Measurements from ENCODE around the gene TMC2. TPM values are rescaled to one million over a fixed set of nuclear protein-coding genes. Genes with fewer than 3 reads are reported as not detected.

The TMC2 gene
- total and polyA plus RNA-seq, 3 donors from 2014 or later, result 0.56 to 0.63 (median 0.59) TPM

DNA sequence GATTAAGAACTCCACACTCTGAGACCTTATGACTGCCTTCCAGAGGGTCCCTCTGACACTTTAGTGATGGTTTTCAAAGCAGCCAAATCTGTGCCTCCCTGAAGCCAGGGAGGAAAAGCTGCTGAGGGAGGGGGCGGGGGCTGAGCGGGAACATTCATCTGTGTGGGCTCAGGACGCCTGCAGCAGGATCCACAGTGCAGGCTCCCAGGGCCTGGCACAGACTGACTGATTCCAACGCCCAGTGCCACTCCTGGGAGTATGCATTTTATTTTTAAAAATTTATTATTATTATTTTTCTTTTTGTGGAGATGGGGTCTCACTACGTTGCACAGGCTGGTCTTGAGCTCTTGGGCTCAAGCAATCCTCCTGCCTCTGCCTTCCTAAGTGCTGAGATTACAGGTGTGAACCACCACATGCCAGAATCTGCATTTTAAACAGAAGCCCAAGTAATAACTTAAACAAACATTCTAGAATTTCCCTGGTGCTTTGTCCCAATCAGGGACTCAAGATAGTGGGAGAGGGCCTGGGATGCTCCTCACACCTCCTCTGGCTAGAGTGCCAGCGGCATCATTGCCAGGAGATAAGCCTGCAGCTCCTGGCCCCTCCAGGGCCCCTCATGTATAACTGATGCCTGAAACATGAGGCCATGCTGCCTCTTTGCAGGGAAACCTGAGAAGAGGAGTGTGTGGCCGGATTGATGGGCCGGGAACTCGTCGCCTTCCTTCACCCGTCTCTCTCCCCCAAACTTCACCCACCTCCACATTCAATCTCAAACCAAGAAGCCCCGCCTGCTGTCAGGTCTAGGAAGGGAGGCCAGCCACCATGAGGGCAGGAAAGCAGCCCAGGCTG is 438 bp upstream of the TMC2 start:
- no peaks in the 10 kb centered on the region for H3K36me3 ChIP-seq (ENCODE audit: low read depth, missing control alignments)
- no peaks in the 10 kb centered on the region for H3K9me3 ChIP-seq
- H3K4me3 ChIP-seq, result no peak overlapping the region
- no peak overlapping the region for H3K27ac ChIP-seq
- WGBS, 2 donors, result 70 to 71% methylated on average over 7 to 12 of the region's 12 CpGs
- peaks cover 16% of the 10 kb centered on the region for H3K4me1 ChIP-seq
- TF ChIP-seq, protein P1, sequence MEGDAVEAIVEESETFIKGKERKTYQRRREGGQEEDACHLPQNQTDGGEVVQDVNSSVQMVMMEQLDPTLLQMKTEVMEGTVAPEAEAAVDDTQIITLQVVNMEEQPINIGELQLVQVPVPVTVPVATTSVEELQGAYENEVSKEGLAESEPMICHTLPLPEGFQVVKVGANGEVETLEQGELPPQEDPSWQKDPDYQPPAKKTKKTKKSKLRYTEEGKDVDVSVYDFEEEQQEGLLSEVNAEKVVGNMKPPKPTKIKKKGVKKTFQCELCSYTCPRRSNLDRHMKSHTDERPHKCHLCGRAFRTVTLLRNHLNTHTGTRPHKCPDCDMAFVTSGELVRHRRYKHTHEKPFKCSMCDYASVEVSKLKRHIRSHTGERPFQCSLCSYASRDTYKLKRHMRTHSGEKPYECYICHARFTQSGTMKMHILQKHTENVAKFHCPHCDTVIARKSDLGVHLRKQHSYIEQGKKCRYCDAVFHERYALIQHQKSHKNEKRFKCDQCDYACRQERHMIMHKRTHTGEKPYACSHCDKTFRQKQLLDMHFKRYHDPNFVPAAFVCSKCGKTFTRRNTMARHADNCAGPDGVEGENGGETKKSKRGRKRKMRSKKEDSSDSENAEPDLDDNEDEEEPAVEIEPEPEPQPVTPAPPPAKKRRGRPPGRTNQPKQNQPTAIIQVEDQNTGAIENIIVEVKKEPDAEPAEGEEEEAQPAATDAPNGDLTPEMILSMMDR (IDR thresholded peaks at IDR 0.05), result no peak
- TF ChIP-seq POLR2A (IDR thresholded peaks at IDR 0.05), result no peak
- no peak for DNase-seq
- no peaks in the 10 kb centered on the region for H3K27me3 ChIP-seq
- intact Hi-C loops (cut with DNase I; ENCODE audit: low total_unique reads), result no loop called here

DNA sequence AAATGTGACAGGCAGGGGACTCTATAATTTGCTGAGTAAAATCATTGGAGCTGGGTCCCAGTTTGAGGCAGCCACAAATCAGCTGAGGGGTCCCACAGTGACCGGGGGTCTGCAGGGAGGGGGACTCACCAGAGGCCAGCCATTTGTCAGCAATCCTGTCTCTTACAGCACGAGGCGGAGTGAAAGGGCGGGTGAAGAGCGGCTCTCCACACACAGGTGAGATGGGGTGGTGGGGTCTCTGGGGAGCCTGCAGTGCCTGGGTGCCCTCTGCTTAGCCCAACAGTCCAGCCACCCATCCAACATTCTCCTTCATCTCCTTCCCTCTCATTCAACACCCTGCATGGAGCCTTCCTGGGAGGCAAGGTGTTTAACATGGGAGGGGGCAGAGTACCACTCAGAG is 728 bp downstream of the TMC2 start:
- H3K27me3 ChIP-seq, result no peaks in the 10 kb centered on the region
- no peak for DNase-seq
- intact Hi-C loops (cut with DNase I; ENCODE audit: low total_unique reads), result no loop called here

DNA sequence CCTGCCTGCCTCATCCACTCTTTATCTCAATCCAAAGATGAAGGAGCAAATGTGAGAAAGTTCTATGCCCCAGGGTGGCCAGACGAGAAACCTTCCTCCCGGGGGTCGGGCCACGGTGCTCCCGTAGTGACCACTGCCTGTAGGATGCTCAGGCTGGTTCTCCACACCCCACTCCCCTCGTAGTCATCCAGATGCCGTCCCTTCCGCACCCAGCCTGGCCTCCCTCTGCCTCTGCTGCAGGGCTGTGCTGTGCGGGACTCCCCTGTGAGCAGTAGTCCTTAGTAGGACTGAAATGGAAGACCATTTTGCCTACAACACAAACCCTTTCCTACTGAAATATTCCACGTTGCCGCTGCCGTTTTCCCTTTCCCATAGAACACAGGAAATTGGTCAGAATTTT is 2.0 kb downstream of the TMC2 start:
- no peaks in the 10 kb centered on the region for H3K27me3 ChIP-seq
- TF ChIP-seq, protein P1 (IDR thresholded peaks at IDR 0.05), result no peak
- TF ChIP-seq POLR2A (IDR thresholded peaks at IDR 0.05), result no peak
- H3K4me1 ChIP-seq, result peaks cover 16% of the 10 kb centered on the region
- no peak overlapping the region for H3K4me3 ChIP-seq
- H3K36me3 ChIP-seq (ENCODE audit: low read depth, missing control alignments), result no peaks in the 10 kb centered on the region
- intact Hi-C loops (cut with DNase I; ENCODE audit: low total_unique reads), result no loop called here
- WGBS, 2 donors, result 75 to 87% methylated on average over 12 of the region's 12 CpGs
- no peaks in the 10 kb centered on the region for H3K9me3 ChIP-seq
- H3K27ac ChIP-seq, result peak overlapping the region; percentile 78 to 86
- no peak for DNase-seq

More for the DNA sequence above, 728 bp downstream of the TMC2 start:
- 73 to 93% methylated on average over 5 of the region's 5 CpGs for WGBS, 2 donors
- TF ChIP-seq, protein P1 (IDR thresholded peaks at IDR 0.05), result no peak
- no peak for TF ChIP-seq POLR2A (IDR thresholded peaks at IDR 0.05)
- Histone ChIP-seq H3K27ac (no peak overlapping the region), H3K4me3 (no peak overlapping the region), H3K36me3 (ENCODE audit: low read depth, missing control alignments) (no peaks in the 10 kb centered on the region), H3K9me3 (no peaks in the 10 kb centered on the region), H3K4me1 (peaks cover 16% of the 10 kb centered on the region)

DNA sequence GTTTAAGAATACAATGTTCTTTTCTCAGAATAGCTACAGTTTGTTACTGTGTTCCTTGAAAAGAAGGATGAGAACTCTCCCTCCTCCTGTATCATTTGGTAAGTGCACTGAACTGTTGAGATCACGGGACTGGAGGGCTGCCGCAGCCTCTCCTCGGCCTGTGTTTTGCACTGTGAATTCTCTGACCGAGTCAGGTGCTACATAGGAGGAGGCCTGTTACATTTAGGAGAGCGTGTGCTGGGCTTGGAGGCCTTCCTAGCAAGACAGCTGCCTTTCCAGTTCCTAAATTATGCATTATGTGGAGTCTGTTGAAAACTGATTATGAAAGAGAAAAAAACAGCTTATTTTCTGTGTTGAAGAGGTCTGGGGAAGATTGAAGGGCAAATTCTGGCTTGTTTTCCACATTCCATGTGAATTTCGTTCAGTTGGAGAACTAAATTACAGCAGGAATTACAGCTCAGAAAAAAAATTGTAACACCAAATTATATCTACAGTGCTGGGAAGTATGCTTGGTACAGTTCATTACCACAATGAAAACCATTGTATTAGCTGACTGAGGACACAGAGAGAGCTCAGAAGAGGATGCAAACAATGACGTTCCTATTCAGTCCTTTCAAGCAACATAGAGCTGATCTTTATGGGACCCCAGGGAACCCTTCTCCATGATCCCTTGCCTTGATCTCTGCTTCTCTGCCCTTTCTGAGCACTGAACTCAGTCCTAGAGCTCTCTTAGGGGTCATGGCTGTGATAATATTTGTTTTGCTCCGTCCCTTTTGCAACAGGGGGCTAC is 2.8 kb downstream of the TMC2 start:
- H3K27me3 ChIP-seq, result no peaks in the 10 kb centered on the region
- TF ChIP-seq, protein P1 (IDR thresholded peaks at IDR 0.05), result no peak
- TF ChIP-seq POLR2A (IDR thresholded peaks at IDR 0.05), result no peak
- H3K4me3 ChIP-seq, result no peak overlapping the region
- peak overlapping the region; percentile 78 to 86 for H3K27ac ChIP-seq
- peak; percentile 64 for DNase-seq
- H3K4me1 ChIP-seq, result peaks cover 16% of the 10 kb centered on the region
- 18 to 21% methylated on average over 8 of the region's 8 CpGs for WGBS, 2 donors
- no peaks in the 10 kb centered on the region for H3K9me3 ChIP-seq
- no peaks in the 10 kb centered on the region for H3K36me3 ChIP-seq (ENCODE audit: low read depth, missing control alignments)
- intact Hi-C loops (cut with DNase I; ENCODE audit: low total_unique reads), result no loop called here
